Endothelial cell of umbilical vein (primary cell): Measurements from ENCODE around the gene WDTC1. TPM values are rescaled to one million over a fixed set of nuclear protein-coding genes. Genes with fewer than 3 reads are reported as not detected.

Experiments used
- BruUV-seq: library from RNA; stranded (reverse); fragments of 400-500 nt; replicated peaks from 2 replicates; lab custom pipeline; 2021; lab: Mats Ljungman, UMichigan
- CTCF ChIA-PET: fragments of 300-600, 350-600 bp; sonication (Branson Sonifier 250); formaldehyde crosslinking; loops from one replicate; lab custom pipeline; 2021; ENCODE audit warnings: antibody characterized with exemption, inconsistent platforms; lab: Charles Lee
- POLR2A ChIA-PET: fragments of 300-600, 350-600 bp; sonication (Branson Sonifier 250); formaldehyde crosslinking; loops from one replicate; lab custom pipeline; 2021; ENCODE audit warnings: antibody characterized with exemption, inconsistent platforms; lab: Charles Lee
- DNase-seq: peaks from one replicate; pipeline ENCODE4 v3.0.0-alpha.2; 2011; ENCODE audit warnings: low read depth, low spot score
- FAIRE-seq: peaks from 2 replicates; lab custom pipeline; 2011; peaks lifted over from hg19 to GRCh38; lab: Jason Lieb, UNC
- H2AFZ ChIP-seq: 2 replicates; pipeline ENCODE4 v1.6.0; 2012; ENCODE audit warnings: low read depth, low read length, control low read depth, inconsistent platforms
- H3K27ac ChIP-seq: 2 replicates; pipeline ENCODE4 v1.5.1; 2011; ENCODE audit warnings: low read depth, mild to moderate bottlenecking, control low read depth, low read length, moderate library complexity; ENCODE audit not compliant: insufficient read depth
- H3K27me3 ChIP-seq, 2 experiments: 2 replicates each; pipeline versions ENCODE4 v1.6.0 to v1.6.1; 2011; ENCODE audit warnings: low read length in 2 of 2, mixed read lengths in 1 of 2; ENCODE audit not compliant: control insufficient read depth in 2 of 2, insufficient read depth in 2 of 2
- H3K36me3 ChIP-seq, 2 experiments: 2 replicates in 1 of 2; 3 replicates in 1 of 2; pipeline ENCODE4 v1.5.1; 2011; ENCODE audit warnings: low read length in 2 of 2, mild to moderate bottlenecking in 1 of 2, moderate library complexity in 1 of 2; ENCODE audit not compliant: control insufficient read depth in 2 of 2, insufficient read depth in 2 of 2; ENCODE audit errors: extremely low read depth in 1 of 2
- H3K4me1 ChIP-seq: 3 replicates; pipeline ENCODE4 v1.5.1; 2011; ENCODE audit warnings: mild to moderate bottlenecking, low read length; ENCODE audit not compliant: control insufficient read depth, insufficient read depth; ENCODE audit errors: extremely low read depth
- H3K4me2 ChIP-seq: 2 replicates; pipeline ENCODE4 v1.6.1; 2011; ENCODE audit warnings: low read length, control low read depth, mixed read lengths; ENCODE audit not compliant: insufficient read depth
- H3K4me3 ChIP-seq, 3 experiments: fragments of 200-600 bp in 1 of 3; sonication (generic), shearing (Covaris generic) in 1 of 3; replicated peaks in 1 of 3; 2 replicates each; pipeline ENCODE4 v1.5.1; 2011 to 2016; ENCODE audit warnings: control low read depth in 3 of 3, low read length in 3 of 3, mild to moderate bottlenecking in 2 of 3, inconsistent platforms in 1 of 3, low read depth in 1 of 3, moderate library complexity in 1 of 3; ENCODE audit not compliant: insufficient read depth in 1 of 3
- H3K79me2 ChIP-seq: 2 replicates; pipeline ENCODE4 v1.6.0; 2012; ENCODE audit warnings: low read length, inconsistent platforms; ENCODE audit not compliant: control insufficient read depth, insufficient read depth
- H3K9ac ChIP-seq: replicated peaks from 2 replicates; pipeline ENCODE3; 2011; ENCODE audit warnings: low read length, control low read depth; ENCODE audit not compliant: insufficient read depth; ENCODE audit errors: extremely low read depth
- H3K9me1 ChIP-seq: replicated peaks from 3 replicates; pipeline ENCODE4 v1.6.0; 2011; ENCODE audit warnings: mild to moderate bottlenecking, low read length; ENCODE audit not compliant: control insufficient read depth, insufficient read depth; ENCODE audit errors: extremely low read depth
- H3K9me3 ChIP-seq: replicated peaks from 2 replicates; pipeline ENCODE4 v1.5.1; 2012; ENCODE audit warnings: low read length, inconsistent platforms; ENCODE audit not compliant: control insufficient read depth, insufficient read depth
- H4K20me1 ChIP-seq: replicated peaks from 2 replicates; pipeline ENCODE3; 2011; ENCODE audit warnings: mild to moderate bottlenecking, low read length; ENCODE audit not compliant: control insufficient read depth, insufficient read depth; ENCODE audit errors: extremely low read depth
- CTCF ChIP-seq, 2 donors: IDR thresholded peaks; 1 replicate in 1 of 2; 2 replicates in 1 of 2; pipeline ENCODE4 v1.5.1; 2011; ENCODE audit warnings: low read length in 2 of 2, mild to moderate bottlenecking in 2 of 2, moderate library complexity in 2 of 2, control low read depth in 1 of 2, inconsistent platforms in 1 of 2, low read depth in 1 of 2; ENCODE audit not compliant: insufficient read depth in 1 of 2; ENCODE audit errors: extremely low read depth in 1 of 2
- EZH2 ChIP-seq: IDR thresholded peaks from 2 replicates; pipeline ENCODE4 v1.6.1; 2012; ENCODE audit warnings: borderline replicate concordance, low read depth, mild to moderate bottlenecking, moderate library complexity, low read length, inconsistent platforms; ENCODE audit not compliant: severe bottlenecking
- FOS ChIP-seq: IDR thresholded peaks from 2 replicates; pipeline ENCODE4 v1.6.1; 2011; ENCODE audit warnings: mild to moderate bottlenecking, low read length, moderate library complexity, borderline replicate concordance; ENCODE audit not compliant: insufficient read depth
- GATA2 ChIP-seq: IDR thresholded peaks from 2 replicates; pipeline ENCODE4 v1.7.0; 2011; ENCODE audit warnings: low read depth, mild to moderate bottlenecking, moderate library complexity, mixed read lengths, low read length; ENCODE audit not compliant: insufficient read length, insufficient read depth
- JUN ChIP-seq: IDR thresholded peaks from 2 replicates; pipeline ENCODE4 v1.6.1; 2011; ENCODE audit warnings: borderline replicate concordance, low read depth; ENCODE audit not compliant: insufficient read length, insufficient read depth
- MAX ChIP-seq: IDR thresholded peaks from 2 replicates; pipeline ENCODE4 v1.6.1; 2011; ENCODE audit not compliant: insufficient read depth, insufficient read length
- POLR2A ChIP-seq: IDR thresholded peaks from 2 replicates; pipeline ENCODE4 v1.6.1; 2012; ENCODE audit warnings: low read depth, mild to moderate bottlenecking, control low read depth, low read length
- POLR2AphosphoS5 ChIP-seq: IDR thresholded peaks from 2 replicates; pipeline ENCODE4 v1.6.1; 2012; ENCODE audit warnings: low read depth, mild to moderate bottlenecking, control low read depth, low read length, moderate library complexity; ENCODE audit not compliant: insufficient read depth
- dilution Hi-C: fragments of 300-500 bp; cut with MboI; formaldehyde crosslinking; loops from one replicate; pipeline ENCODE4 v1.15.0; 2019; ENCODE audit warnings: low sequenced_read_pairs; ENCODE audit not compliant: extremely low pct_ligation_motif_present
- intact Hi-C: fragments of 100-400 bp; cut with micrococcal nuclease; formaldehyde crosslinking; loops from one replicate; pipeline ENCODE4 v1.10.0; 2022
- polyA plus RNA-seq, 4 experiments: library from polyadenylated mRNA; depleted of rRNA in 3 of 4; stranded (reverse) in 3 of 4; unstranded in 1 of 4; fragments of >200 nt; gene quantifications; 2 replicates each; pipeline versions ENCODE4 v1.2.1 to v1.2.3, GENCODE V29; 2011 to 2012; ENCODE audit warnings: missing spikeins in 1 of 4
- total RNA-seq: library from RNA; stranded (reverse); gene quantifications from 2 replicates; pipeline ENCODE4 v1.2.3, GENCODE V29; 2021

Gene WDTC1
- total and polyA plus RNA-seq, 2 donors (not counting 3 experiments of a cell fraction or from before 2014, with no cell fraction given) = 15.4 to 27.6 TPM

- no TSS peak for BruUV-seq
- FAIRE-seq (peak; percentile 8), DNase-seq (peak; percentile 12)
- H3K27me3 ChIP-seq = no peaks in the 10 kb centered on the region
- TF ChIP-seq GATA2 (no peak), FOS (no peak), CTCF (IDR thresholded peaks at IDR 0.05; ENCODE audit: extremely low read depth in 1 of 2, insufficient read depth in 1 of 2, low read depth in 1 of 2, low read length in 2 of 2) (peak; percentile 84 to 91), MAX (no peak), JUN (no peak), EZH2 (no peak), POLR2A (no peak), POLR2AphosphoS5 (no peak)
- intact Hi-C loops = loop anchor here (1.0 kb wide), 2 partner anchors 10 to 63 kb away; partner anchors contain the start of gene TMEM222
- POLR2A ChIA-PET = no interaction called here
- H2AFZ ChIP-seq = no peak overlapping the region
- dilution Hi-C loops = no loop called here
- CTCF ChIA-PET = interaction anchor here (0.6 to 2.5 kb wide), 29 partner anchors 8 to 307 kb away, joined by 3 to 57 read pairs (median 6); partner anchors contain the start of genes MAP3K6 and SYTL1
- no peaks in the 10 kb centered on the region for H3K4me1 ChIP-seq
- no peak overlapping the region for H3K4me3 ChIP-seq
- H3K9ac ChIP-seq = no peak overlapping the region
- H3K4me2 ChIP-seq = no peak overlapping the region
- no peaks in the 10 kb centered on the region for H3K9me3 ChIP-seq
- peaks cover 2% of the 10 kb centered on the region for H4K20me1 ChIP-seq
- H3K9me1 ChIP-seq = no peaks in the 10 kb centered on the region
- H3K79me2 ChIP-seq = peaks cover 17% of the 10 kb centered on the region
- no peak overlapping the region for H3K27ac ChIP-seq
- peaks cover 5 to 48% of the 10 kb centered on the region in 2 experiments for H3K36me3 ChIP-seq
Observed at GRCh38 chr1:27332536-27333281, 98.3 kb downstream of the WDTC1 start.
